Activated CD8-positive, alpha-beta T cell treated with anti-CD3 and anti-CD28 coated beads for 36 hours (primary cell): ENCODE measurements around the gene MZT2B. TPM values are rescaled to one million over a fixed set of nuclear protein-coding genes. Genes with fewer than 3 reads are reported as not detected.
"Not testable (repeated sequence)": the region's sequence is repeated elsewhere in the genome, so short reads cannot be mapped to it uniquely, and the experiment has no call there.

Source experiments
- ATAC-seq: fragments of 200-7000 bp; cut with Tn5 transposase; one replicate; pipeline ENCODE4 v1.10.0; 2021; ENCODE audit warnings: mild to moderate bottlenecking, moderate library complexity
- CTCF ChIA-PET: fragments of 350-600 bp; sonication (Branson Sonifier 250); formaldehyde crosslinking; loops from one replicate; lab custom pipeline; 2021; ENCODE audit warnings: antibody characterized with exemption; lab: Charles Lee
- POLR2A ChIA-PET: fragments of 350-600 bp; sonication (Branson Sonifier 250); formaldehyde crosslinking; loops from one replicate; lab custom pipeline; 2021; ENCODE audit warnings: antibody characterized with exemption; lab: Charles Lee
- DNase-seq: peaks from one replicate; pipeline ENCODE4 v3.0.0-alpha.2; 2020
- H3K27ac Mint-ChIP-seq: one replicate; pipeline ENCODE4 v1.8.0; 2021; ENCODE audit warnings: mild to moderate bottlenecking, mixed read lengths
- H3K27me3 Mint-ChIP-seq: one replicate; pipeline ENCODE4 v1.8.0; 2021; ENCODE audit warnings: mixed read lengths
- H3K36me3 Mint-ChIP-seq: one replicate; pipeline ENCODE4 v1.8.0; 2021; ENCODE audit warnings: low read depth, mixed read lengths
- H3K4me1 Mint-ChIP-seq: one replicate; pipeline ENCODE4 v1.8.0; 2021; ENCODE audit warnings: low read depth, mixed read lengths
- H3K4me3 Mint-ChIP-seq: one replicate; pipeline ENCODE4 v1.8.0; 2021; ENCODE audit warnings: mild to moderate bottlenecking, moderate library complexity, mixed read lengths
- H3K9me3 Mint-ChIP-seq: one replicate; pipeline ENCODE4 v1.8.0; 2021; ENCODE audit warnings: mixed read lengths
- CTCF ChIP-seq: fragments of 200-600 bp; IDR thresholded peaks from one replicate; pipeline ENCODE4 v1.8.0; 2022; ENCODE audit warnings: antibody characterized with exemption, mild to moderate bottlenecking
- intact Hi-C: fragments of 100-400 bp; cut with micrococcal nuclease; formaldehyde crosslinking; loops from one replicate; pipeline ENCODE4 v1.10.0; 2022
- total RNA-seq, 2 experiments: library from RNA; stranded (reverse); gene quantifications; one replicate each; pipeline ENCODE4 v1.2.3, GENCODE V29; 2021

The MZT2B gene
- 100 to 1,000 TPM; 390 to 402 TPM for total RNA-seq

GRCh38 chr2:130181880-130182682, at the start of gene MZT2B:
MZT2B (plus strand) TSS chr2:130182262; CDS start chr2:130182283, 21 bp downstream.
- peaks cover 16% of the 10 kb centered on the region for H3K4me1 Mint-ChIP-seq
- H3K9me3 Mint-ChIP-seq, H3K27me3 Mint-ChIP-seq: not testable (repeated sequence)
- peak within 1 kb of the TSS; percentile 93 for H3K4me3 Mint-ChIP-seq
- DNase-seq (peak; percentile 91), ATAC-seq (peak; percentile 86)
- H3K27ac Mint-ChIP-seq: peak within 1 kb of the TSS; percentile 95
- peaks cover 34% of the 10 kb centered on the region for H3K36me3 Mint-ChIP-seq
- intact Hi-C loops: loop anchor here (5.0 kb wide), 1 partner anchor 155 kb away; no protein-coding TSS in a partner anchor
- peak; percentile 76 for TF ChIP-seq CTCF
- POLR2A ChIA-PET: interaction anchor here (3.3 kb wide), 1 partner anchor 160 kb away, joined by 14 read pairs; the partner anchor contains the start of gene IMP4
- CTCF ChIA-PET: interaction anchor here (0.8 to 3.0 kb wide), 6 partner anchors 9 to 195 kb away, joined by 3 to 15 read pairs (median 4); partner anchors contain the start of gene IMP4

GRCh38 chr2:130135692-130136541, 46.1 kb upstream of the MZT2B start:
- H3K4me1 Mint-ChIP-seq: no peaks in the 10 kb centered on the region
- H3K27ac Mint-ChIP-seq: no peak overlapping the region
- CTCF ChIA-PET: no interaction called here
- no peak overlapping the region for H3K4me3 Mint-ChIP-seq
- ATAC-seq (no peak), DNase-seq (no peak)
- H3K36me3 Mint-ChIP-seq: no peaks in the 10 kb centered on the region
- no peak for TF ChIP-seq CTCF
- intact Hi-C loops: no loop called here
- no peaks in the 10 kb centered on the region for H3K9me3 Mint-ChIP-seq
- H3K27me3 Mint-ChIP-seq: no peaks in the 10 kb centered on the region
- POLR2A ChIA-PET: no interaction called here

- H3K4me3 Mint-ChIP-seq, H3K4me1 Mint-ChIP-seq, intact Hi-C loops, POLR2A ChIA-PET, H3K9me3 Mint-ChIP-seq, H3K27ac Mint-ChIP-seq, H3K36me3 Mint-ChIP-seq, H3K27me3 Mint-ChIP-seq, DNase-seq, ATAC-seq, CTCF ChIA-PET: not testable (repeated sequence)
Observed at GRCh38 chr2:130136546-130136945, 45.5 kb upstream of the MZT2B start.

GRCh38 chr2:130137118-130137517, 44.9 kb upstream of the MZT2B start:
- intact Hi-C loops, CTCF ChIA-PET, H3K9me3 Mint-ChIP-seq, ATAC-seq, H3K27me3 Mint-ChIP-seq, H3K4me1 Mint-ChIP-seq, H3K36me3 Mint-ChIP-seq, DNase-seq, POLR2A ChIA-PET, H3K4me3 Mint-ChIP-seq, H3K27ac Mint-ChIP-seq: not testable (repeated sequence)

GRCh38 chr2:130138326-130138725, 43.7 kb upstream of the MZT2B start:
- H3K36me3 Mint-ChIP-seq, H3K4me1 Mint-ChIP-seq, intact Hi-C loops, DNase-seq, POLR2A ChIA-PET, H3K27ac Mint-ChIP-seq, H3K4me3 Mint-ChIP-seq, ATAC-seq, H3K9me3 Mint-ChIP-seq, CTCF ChIA-PET, H3K27me3 Mint-ChIP-seq: not testable (repeated sequence)

GRCh38 chr2:130138841-130139251, 43.2 kb upstream of the MZT2B start:
- DNase-seq, ATAC-seq, intact Hi-C loops, H3K36me3 Mint-ChIP-seq, H3K27me3 Mint-ChIP-seq, H3K9me3 Mint-ChIP-seq, H3K27ac Mint-ChIP-seq, H3K4me3 Mint-ChIP-seq, H3K4me1 Mint-ChIP-seq, CTCF ChIA-PET, POLR2A ChIA-PET: not testable (repeated sequence)

GRCh38 chr2:130139331-130140280, 42.5 kb upstream of the MZT2B start:
- H3K27me3 Mint-ChIP-seq, H3K4me1 Mint-ChIP-seq, ATAC-seq, POLR2A ChIA-PET, CTCF ChIA-PET, H3K27ac Mint-ChIP-seq, H3K4me3 Mint-ChIP-seq, H3K9me3 Mint-ChIP-seq, DNase-seq, intact Hi-C loops, H3K36me3 Mint-ChIP-seq: not testable (repeated sequence)

- H3K4me3 Mint-ChIP-seq, intact Hi-C loops, POLR2A ChIA-PET, H3K36me3 Mint-ChIP-seq, H3K27me3 Mint-ChIP-seq, H3K4me1 Mint-ChIP-seq, CTCF ChIA-PET, H3K9me3 Mint-ChIP-seq, ATAC-seq, DNase-seq, H3K27ac Mint-ChIP-seq: not testable (repeated sequence)
Observed at GRCh38 chr2:130140516-130140915, 41.5 kb upstream of the MZT2B start.

- POLR2A ChIA-PET, CTCF ChIA-PET, H3K36me3 Mint-ChIP-seq, H3K4me3 Mint-ChIP-seq, H3K27ac Mint-ChIP-seq, H3K9me3 Mint-ChIP-seq, ATAC-seq, H3K27me3 Mint-ChIP-seq, intact Hi-C loops, H3K4me1 Mint-ChIP-seq, DNase-seq: not testable (repeated sequence)
Observed at GRCh38 chr2:130141002-130141401, 41.1 kb upstream of the MZT2B start.
